Spinal cord (tissue), 10 donors: ENCODE data around the gene AIPL1. TPM values are rescaled to one million over a fixed set of nuclear protein-coding genes. Genes with fewer than 3 reads are reported as not detected.

Source experiments
- DNase-seq, 6 donors: peaks; one replicate each; pipeline versions ENCODE4 v3.0.0 to v3.0.0-alpha.2; 2013 to 2015; ENCODE audit warnings: low spot score in 6 of 6, low read depth in 4 of 6
- H3K27ac ChIP-seq: one replicate; pipeline ENCODE4 v1.5.1; 2013; ENCODE audit warnings: low read depth, low read length, control low read depth
- H3K27me3 ChIP-seq: one replicate; pipeline ENCODE4 v1.6.1; 2013; ENCODE audit warnings: low read length; ENCODE audit not compliant: control insufficient read depth, insufficient read depth
- H3K36me3 ChIP-seq: one replicate; pipeline ENCODE4 v1.6.1; 2013; ENCODE audit warnings: low read length; ENCODE audit not compliant: control insufficient read depth, insufficient read depth
- H3K4me1 ChIP-seq: one replicate; pipeline ENCODE4 v1.6.1; 2013; ENCODE audit warnings: low read length; ENCODE audit not compliant: control insufficient read depth, insufficient read depth
- H3K4me3 ChIP-seq: one replicate; pipeline ENCODE4 v1.5.1; 2013; ENCODE audit warnings: low read depth, low read length, control low read depth
- H3K9me3 ChIP-seq: one replicate; pipeline ENCODE4 v1.6.1; 2013; ENCODE audit warnings: low read length; ENCODE audit not compliant: control insufficient read depth, insufficient read depth
- WGBS: methylation state at CpG from one replicate; pipeline ENCODE4 v1.1.5; 2013; ENCODE audit warnings: missing lambda C conversion rate; ENCODE audit not compliant: insufficient coverage; 5-methylcytosine and 5-hydroxymethylcytosine counted together
- polyA plus RNA-seq, 2 donors: library from polyadenylated mRNA; unstranded; fragments of 120-200 nt; gene quantifications; one replicate each; pipeline ENCODE4 v1.2.1, GENCODE V29; 2013; ENCODE audit not compliant: insufficient read length in 2 of 2
- total RNA-seq, 2 donors: library from RNA; depleted of rRNA in 1 of 2; stranded (reverse); fragments of 120-200 nt in 1 of 2; fragments of >200 nt in 1 of 2; gene quantifications; one replicate each; pipeline versions ENCODE4 v1.2.3 to v1.2.4, GENCODE V29; 2013 to 2014
- donor health status: healthy.

AIPL1 gene
- total and polyA plus RNA-seq, 4 donors: 0.14 to 0.22 (median 0.16) TPM; not detected in 1

DNA sequence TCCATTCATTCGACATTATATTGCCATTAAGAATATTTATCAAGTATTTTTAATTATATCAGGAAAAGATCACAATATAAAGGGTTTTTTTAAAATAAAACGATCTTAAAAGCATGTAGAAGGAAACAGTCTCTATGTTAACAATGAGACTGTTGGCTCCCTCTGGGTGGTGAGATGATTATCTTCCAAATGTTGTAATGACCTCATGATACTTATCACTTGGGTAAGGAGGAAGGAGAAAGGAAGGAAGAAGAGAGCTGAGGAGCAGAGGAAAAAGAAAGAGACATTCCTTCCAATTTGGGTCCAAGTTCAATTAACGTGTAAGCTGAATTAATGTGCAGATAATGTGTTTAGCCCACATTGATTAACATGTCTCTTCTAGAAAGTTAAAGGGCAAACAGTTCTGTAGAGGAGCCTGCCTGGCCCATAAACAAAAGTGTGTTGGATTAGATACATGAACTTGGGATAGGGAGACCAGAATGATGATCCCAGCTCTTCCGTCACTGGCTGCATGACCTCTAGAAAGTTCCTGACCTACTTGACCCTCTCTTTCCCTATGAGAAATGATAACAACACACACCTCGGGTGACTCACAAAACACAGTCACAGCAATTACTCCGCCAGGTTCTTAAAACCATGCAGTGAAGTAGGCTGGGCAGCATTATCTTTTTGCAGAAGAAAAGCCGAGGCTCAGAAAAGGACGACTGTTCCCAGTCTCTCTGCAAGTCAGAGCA lies 41.3 kb upstream of the AIPL1 start:
- no peaks in the 10 kb centered on the region for H3K27me3 ChIP-seq
- H3K27ac ChIP-seq: no peak overlapping the region
- no peaks in the 10 kb centered on the region for H3K9me3 ChIP-seq
- H3K4me1 ChIP-seq: peaks cover 40% of the 10 kb centered on the region
- no peak for DNase-seq
- H3K4me3 ChIP-seq: no peak overlapping the region
- peaks cover 50% of the 10 kb centered on the region for H3K36me3 ChIP-seq
- 69% methylated on average over 5 of the region's 8 CpGs for WGBS

DNA sequence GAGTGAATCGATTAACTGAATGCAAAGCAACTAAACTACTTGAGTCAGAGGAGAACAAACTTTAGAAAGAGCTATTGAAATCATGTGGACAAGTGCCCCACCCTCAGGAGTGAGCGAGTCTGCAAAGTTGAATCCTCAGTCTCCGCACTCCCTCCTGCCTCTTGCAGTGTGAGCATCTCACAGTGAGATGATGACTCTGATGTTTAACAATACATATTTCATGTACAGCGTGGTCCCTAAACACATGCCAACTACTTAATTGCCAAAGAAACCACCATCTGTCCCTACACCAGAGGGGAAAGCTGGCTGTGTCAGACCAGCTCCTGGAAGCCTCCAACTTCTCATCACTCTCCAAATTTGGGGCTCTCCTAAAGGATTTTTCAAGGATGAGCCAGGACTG lies 40.5 kb upstream of the AIPL1 start:
- H3K4me3 ChIP-seq: no peak overlapping the region
- WGBS: 62% methylated on average over 3 of the region's 4 CpGs
- H3K27ac ChIP-seq: no peak overlapping the region
- peak in 2 of 6 donors; percentile 43 to 54 for DNase-seq
- H3K27me3 ChIP-seq: no peaks in the 10 kb centered on the region
- H3K4me1 ChIP-seq: peaks cover 36% of the 10 kb centered on the region
- no peaks in the 10 kb centered on the region for H3K9me3 ChIP-seq
- H3K36me3 ChIP-seq: peaks cover 53% of the 10 kb centered on the region

DNA sequence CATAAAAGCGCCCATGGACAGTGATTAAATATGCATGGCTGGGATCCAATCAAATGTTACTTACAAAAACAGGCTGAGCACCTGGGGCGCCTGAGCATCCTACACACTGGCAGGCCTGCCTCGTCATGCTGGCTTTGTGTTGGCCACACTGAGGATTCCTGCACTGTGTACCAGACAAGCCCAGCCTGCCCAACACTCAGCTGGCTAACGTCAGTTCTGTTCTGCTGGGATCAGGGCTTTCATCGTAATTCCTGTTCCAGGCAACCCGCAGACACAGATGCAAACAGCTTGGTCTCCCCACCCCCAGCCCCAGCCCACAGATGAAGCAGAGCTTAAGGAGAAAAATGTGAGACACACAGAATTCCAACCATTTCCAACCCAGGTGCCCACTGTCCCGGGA lies 40.0 kb upstream of the AIPL1 start:
- H3K27ac ChIP-seq: no peak overlapping the region
- DNase-seq: peak in 1 of 6 donors; percentile 29
- H3K4me3 ChIP-seq: no peak overlapping the region
- H3K27me3 ChIP-seq: no peaks in the 10 kb centered on the region
- peaks cover 58% of the 10 kb centered on the region for H3K36me3 ChIP-seq
- peaks cover 31% of the 10 kb centered on the region for H3K4me1 ChIP-seq
- no peaks in the 10 kb centered on the region for H3K9me3 ChIP-seq
- 62% methylated on average over 5 of the region's 7 CpGs for WGBS

DNA sequence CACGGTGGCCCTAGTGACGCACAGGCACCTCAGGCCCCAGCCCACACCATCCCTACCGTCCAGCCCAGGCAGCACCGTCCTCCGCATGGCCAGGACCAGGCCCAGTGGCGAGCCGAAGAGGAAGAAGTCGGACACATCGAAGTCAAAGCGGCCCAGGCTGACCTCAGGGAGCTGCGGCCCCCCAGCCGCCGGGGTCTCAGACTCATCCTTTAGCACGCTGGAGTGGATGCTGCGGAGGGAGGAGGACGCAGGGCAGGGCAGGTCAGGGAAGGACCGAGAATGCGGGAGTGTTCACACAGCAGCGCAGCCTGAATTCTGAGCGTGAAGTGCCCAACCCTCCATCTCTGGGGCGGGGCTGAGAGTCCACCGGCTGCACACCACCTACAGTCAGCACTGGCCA lies 39.5 kb upstream of the AIPL1 start:
- peaks cover 25% of the 10 kb centered on the region for H3K4me1 ChIP-seq
- no peak for DNase-seq
- no peak overlapping the region for H3K4me3 ChIP-seq
- peaks cover 62% of the 10 kb centered on the region for H3K36me3 ChIP-seq
- H3K27me3 ChIP-seq: no peaks in the 10 kb centered on the region
- WGBS: 87% methylated on average over 21 of the region's 22 CpGs
- no peaks in the 10 kb centered on the region for H3K9me3 ChIP-seq
- no peak overlapping the region for H3K27ac ChIP-seq

DNA sequence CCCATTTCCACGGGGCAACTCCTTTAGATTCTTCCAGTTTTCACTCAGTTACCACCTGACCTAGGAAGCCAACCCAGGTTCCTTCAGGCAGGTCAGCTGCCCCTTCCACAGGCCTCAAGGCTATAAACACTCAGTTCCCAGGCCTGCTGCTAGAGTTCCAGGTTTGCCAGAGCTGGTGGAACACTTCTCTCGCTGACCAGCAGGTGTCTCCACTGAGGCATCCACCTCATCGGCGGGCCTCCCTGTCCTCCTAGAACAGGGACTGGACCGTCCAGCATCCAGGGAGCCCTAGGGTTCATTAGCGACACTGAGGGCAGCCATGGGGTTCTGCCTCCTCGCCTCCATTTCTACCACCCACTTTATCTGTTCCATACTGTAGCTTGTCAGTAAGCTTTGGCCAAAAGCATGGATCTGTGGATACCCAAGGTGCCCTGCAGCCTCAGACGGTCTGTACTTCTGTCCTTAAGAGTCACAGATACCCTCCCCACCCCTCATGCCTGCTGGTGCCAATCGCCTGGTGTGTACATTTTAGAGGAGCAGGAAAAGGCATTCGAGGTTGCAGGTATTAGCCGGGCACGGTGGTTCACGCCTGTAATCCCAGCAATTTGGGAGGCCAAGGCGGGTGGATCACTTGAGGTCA lies 38.3 kb upstream of the AIPL1 start:
- no peaks in the 10 kb centered on the region for H3K9me3 ChIP-seq
- peaks cover 67% of the 10 kb centered on the region for H3K36me3 ChIP-seq
- H3K4me1 ChIP-seq: peaks cover 23% of the 10 kb centered on the region
- no peak overlapping the region for H3K27ac ChIP-seq
- H3K4me3 ChIP-seq: no peak overlapping the region
- peak in 5 of 6 donors; percentile 52 to 91 (median 69) for DNase-seq
- H3K27me3 ChIP-seq: no peaks in the 10 kb centered on the region
- WGBS: 34% methylated on average over 12 of the region's 14 CpGs

DNA sequence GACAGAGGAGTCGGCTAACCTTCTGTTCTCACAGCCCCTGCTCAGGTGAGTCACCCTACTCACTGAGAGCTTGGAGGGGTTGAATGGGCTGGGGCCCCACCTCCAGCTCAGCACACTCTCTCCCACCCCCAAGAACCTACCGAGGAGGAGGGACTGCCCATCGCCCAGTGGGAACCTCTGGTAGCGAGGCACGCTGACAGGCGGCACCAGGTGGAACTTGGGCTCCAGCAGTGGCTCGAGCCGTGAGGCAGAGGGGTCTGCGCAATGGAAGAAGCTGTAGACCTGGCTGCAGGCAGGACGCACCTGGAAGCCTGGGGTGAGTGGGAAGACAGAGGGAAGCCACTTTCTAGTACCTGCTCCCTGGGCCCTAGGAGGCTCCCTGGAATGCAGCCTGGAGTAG lies 37.6 kb upstream of the AIPL1 start:
- Histone ChIP-seq H3K9me3 (no peaks in the 10 kb centered on the region), H3K27me3 (no peaks in the 10 kb centered on the region), H3K4me1 (peaks cover 23% of the 10 kb centered on the region), H3K4me3 (no peak overlapping the region), H3K36me3 (peaks cover 65% of the 10 kb centered on the region), H3K27ac (no peak overlapping the region)
- DNase-seq: no peak
- WGBS: 94% methylated on average over 8 of the region's 10 CpGs

DNA sequence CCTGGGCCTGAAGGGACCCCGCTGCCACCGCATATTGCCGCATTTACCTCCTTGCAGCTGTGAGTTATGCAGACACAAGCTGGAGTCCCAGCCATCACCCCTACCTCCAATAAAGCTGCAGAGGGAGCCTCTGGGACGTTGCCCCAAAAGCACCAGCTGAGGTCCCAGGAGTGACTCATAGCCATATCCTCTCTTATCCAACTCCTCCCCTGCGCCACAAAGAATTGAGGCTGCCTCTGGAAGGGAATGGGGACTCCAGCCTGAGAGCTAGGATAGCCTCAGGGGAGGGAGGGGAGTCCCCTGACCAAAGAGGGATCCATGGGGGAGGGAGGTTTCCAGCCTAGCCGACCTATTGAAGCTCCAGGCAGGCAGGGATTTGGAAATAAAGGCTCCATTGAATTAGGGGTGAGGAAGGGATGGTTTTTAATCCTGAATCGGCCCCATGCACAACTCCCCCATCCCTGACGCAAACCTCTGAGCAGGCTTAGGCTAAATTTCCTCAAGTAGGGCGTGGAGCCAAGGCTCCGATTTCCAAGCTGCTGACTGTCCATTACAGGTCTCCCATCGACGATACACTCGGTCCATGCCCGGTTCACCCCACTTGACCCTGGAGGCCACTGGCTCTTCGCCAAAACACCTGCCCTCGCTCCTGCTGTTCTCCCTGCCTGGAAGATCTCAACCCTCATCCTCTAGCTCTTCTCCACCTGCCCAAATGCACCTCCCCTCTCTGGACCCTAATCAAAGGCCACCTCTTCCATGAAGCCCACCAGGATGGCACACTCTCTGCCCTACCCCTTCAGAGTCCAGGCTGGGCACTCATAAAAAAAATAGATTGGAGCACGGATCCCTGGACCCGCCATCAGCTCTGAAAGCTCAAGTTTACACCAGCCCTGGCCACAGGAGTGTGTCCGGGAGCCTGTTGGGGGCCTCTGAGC lies 36.9 kb upstream of the AIPL1 start:
- Histone ChIP-seq H3K27me3 (no peaks in the 10 kb centered on the region), H3K4me3 (no peak overlapping the region), H3K27ac (no peak overlapping the region), H3K4me1 (peaks cover 23% of the 10 kb centered on the region), H3K36me3 (peaks cover 61% of the 10 kb centered on the region), H3K9me3 (no peaks in the 10 kb centered on the region)
- no peak for DNase-seq
- 78% methylated on average over 14 of the region's 19 CpGs for WGBS

DNA sequence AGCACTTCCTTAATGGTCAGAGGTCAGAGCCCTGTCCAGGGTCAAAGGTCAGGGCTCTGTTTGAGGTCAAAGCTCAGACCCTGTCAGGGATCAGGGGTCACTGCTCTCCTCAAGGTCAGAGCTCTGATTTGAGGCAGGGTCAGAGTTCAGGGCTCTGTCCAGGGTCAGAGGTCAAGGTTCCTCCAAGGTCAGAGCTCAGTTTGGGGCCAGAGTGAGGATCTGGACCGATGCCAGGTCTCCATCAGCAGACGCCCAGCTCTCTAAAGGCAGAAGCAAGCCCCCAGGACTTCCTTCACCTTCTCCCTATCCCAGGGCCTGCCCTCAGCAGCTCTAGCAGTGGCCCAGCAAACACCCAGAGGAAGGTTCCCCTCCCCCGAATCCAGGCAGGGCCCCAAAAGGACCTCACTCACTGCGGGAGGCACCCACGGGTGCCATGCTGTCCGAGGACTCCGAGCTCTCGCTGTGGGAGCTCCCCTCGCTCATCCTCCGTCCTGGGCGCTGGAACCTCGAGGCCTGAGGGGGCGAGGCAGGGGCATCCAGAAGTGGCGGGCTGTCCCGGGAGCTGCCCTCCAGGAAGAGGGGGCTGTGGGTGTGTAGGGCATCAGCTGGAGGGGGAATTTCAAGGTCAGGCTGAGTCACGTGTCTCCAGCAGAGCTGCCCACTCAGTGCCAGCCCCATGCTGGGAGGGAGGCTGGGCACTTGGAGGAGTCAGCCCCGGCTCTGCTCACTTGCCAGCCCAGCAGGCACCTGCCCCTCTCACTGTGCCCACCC lies 36.0 kb upstream of the AIPL1 start:
- Histone ChIP-seq H3K27ac (no peak overlapping the region), H3K36me3 (peaks cover 60% of the 10 kb centered on the region), H3K4me3 (no peak overlapping the region), H3K4me1 (peaks cover 23% of the 10 kb centered on the region), H3K9me3 (no peaks in the 10 kb centered on the region), H3K27me3 (no peaks in the 10 kb centered on the region)
- no peak for DNase-seq
- 80% methylated on average over 17 of the region's 17 CpGs for WGBS

DNA sequence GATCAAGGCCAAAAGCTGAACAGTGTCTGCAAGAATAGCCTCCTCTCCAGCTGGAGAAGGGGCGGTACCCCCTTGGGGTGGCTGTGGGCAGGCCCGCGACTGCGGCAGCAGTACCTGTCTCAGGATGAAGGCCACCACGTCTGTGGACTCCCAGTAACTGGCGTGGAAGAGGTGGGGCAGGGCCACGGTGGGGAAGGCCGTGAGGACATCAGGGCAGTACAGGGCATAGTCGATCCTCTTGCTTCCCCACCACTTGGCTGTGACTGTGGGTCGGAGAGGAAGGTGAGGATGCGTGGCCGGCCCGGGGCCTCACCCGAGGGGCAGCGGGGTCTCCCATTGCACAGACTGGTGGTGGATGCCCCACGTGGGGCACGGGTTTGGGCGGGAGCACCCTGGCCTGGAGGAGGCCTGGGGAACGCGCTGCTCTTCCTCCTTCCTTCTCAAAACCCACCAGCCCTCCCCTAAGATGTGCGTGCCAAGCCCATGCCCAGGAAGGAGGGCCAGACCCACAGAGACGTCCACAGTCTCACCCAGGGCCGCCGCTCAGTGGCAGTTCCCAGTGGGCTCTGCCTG lies 35.3 kb upstream of the AIPL1 start:
- H3K36me3 ChIP-seq: peaks cover 60% of the 10 kb centered on the region
- no peak for DNase-seq
- H3K27me3 ChIP-seq: no peaks in the 10 kb centered on the region
- H3K4me3 ChIP-seq: no peak overlapping the region
- no peak overlapping the region for H3K27ac ChIP-seq
- WGBS: 92% methylated on average over 23 of the region's 24 CpGs
- H3K9me3 ChIP-seq: no peaks in the 10 kb centered on the region
- H3K4me1 ChIP-seq: peaks cover 23% of the 10 kb centered on the region
